Renal cortex interstitium (tissue), 11 donors: Measurements from ENCODE around the gene TEX12. TPM values are rescaled to one million over a fixed set of nuclear protein-coding genes. Genes with fewer than 3 reads are reported as not detected.
"Not testable (repeated sequence)": the region's sequence is repeated elsewhere in the genome, so short reads cannot be mapped to it uniquely, and the experiment has no call there.

Experiments
- DNase-seq, 11 donors: peaks; one replicate each; pipeline ENCODE4 v3.0.0-alpha.2; 2013; ENCODE audit warnings: low read depth in 9 of 11, low spot score in 4 of 11; ENCODE audit errors: extremely low read depth in 1 of 11
- polyA plus RNA-seq, 3 donors: library from polyadenylated mRNA; unstranded; fragments of 120-200 nt; gene quantifications; one replicate each; pipeline ENCODE4 v1.2.1, GENCODE V29; 2013; ENCODE audit not compliant: insufficient read length in 3 of 3

TEX12 gene
- polyA plus RNA-seq, 3 donors: 0.21 to 0.28 TPM; not detected in 1

GRCh38 chr11:112162761-112163546, 4.2 kb upstream of the TEX12 start:
- no peak for DNase-seq

- peak in 1 of 11 donors; percentile 1 for DNase-seq
Observed at GRCh38 chr11:112163875-112164685, 3.1 kb upstream of the TEX12 start, which contains the start of gene IL18. TSS of gene IL18 (minus strand) at chr11:112164094. CDS start at chr11:112155053, 9,041 bp downstream.

- peak in 2 of 11 donors; percentile 4 to 12 for DNase-seq
Observed at GRCh38 chr11:112165049-112165448, 2.1 kb upstream of the TEX12 start.

- no peak for DNase-seq
Observed at GRCh38 chr11:112166562-112166961, 610 bp upstream of the TEX12 start.

GRCh38 chr11:112172362-112172994, 5.3 kb downstream of the TEX12 start:
- DNase-seq: no peak

- no peak for DNase-seq
Observed at GRCh38 chr11:112173152-112173551, 6.0 kb downstream of the TEX12 start.

GRCh38 chr11:112174789-112175598, 7.8 kb downstream of the TEX12 start, which contains the start of gene BCO2:
TSS of gene BCO2 (plus strand) at chr11:112175512. CDS start at chr11:112175602, 90 bp downstream.
- DNase-seq: peak; percentile 62 to 87 (median 80)

- no peak for DNase-seq
Observed at GRCh38 chr11:112175599-112175952, 8.4 kb downstream of the TEX12 start.

GRCh38 chr11:112176077-112176476, 8.9 kb downstream of the TEX12 start:
- no peak for DNase-seq

- no peak for DNase-seq
Observed at GRCh38 chr11:112177589-112177988, 10.4 kb downstream of the TEX12 start.

- no peak for DNase-seq
Observed at GRCh38 chr11:112178428-112178827, 11.3 kb downstream of the TEX12 start.

GRCh38 chr11:112178936-112179335, 11.8 kb downstream of the TEX12 start:
- DNase-seq: no peak

GRCh38 chr11:112179601-112180000, 12.4 kb downstream of the TEX12 start:
- DNase-seq: no peak

GRCh38 chr11:112182867-112183266, 15.7 kb downstream of the TEX12 start:
- DNase-seq: no peak

GRCh38 chr11:112185883-112186282, 18.7 kb downstream of the TEX12 start:
- no peak for DNase-seq

GRCh38 chr11:112186304-112186703, 19.1 kb downstream of the TEX12 start:
- no peak for DNase-seq

GRCh38 chr11:112195113-112195512, 27.9 kb downstream of the TEX12 start:
- not testable (repeated sequence) for DNase-seq

GRCh38 chr11:112195951-112196351, 28.8 kb downstream of the TEX12 start:
- no peak for DNase-seq
